Fibroblast of lung (primary cell): Measurements from ENCODE around the gene RSPO1. TPM values are rescaled to one million over a fixed set of nuclear protein-coding genes. Genes with fewer than 3 reads are reported as not detected.

ENCODE experiments used
- DNase-seq, 2 donors: peaks; one replicate each; pipeline versions ENCODE4 v3.0.0 to v3.0.0-alpha.2; 2010; ENCODE audit warnings: low read depth in 2 of 2
- H2AFZ ChIP-seq: 2 replicates; pipeline ENCODE4 v1.5.1; 2012; ENCODE audit warnings: low read length, control low read depth, inconsistent platforms
- H3K27ac ChIP-seq: 2 replicates; pipeline ENCODE4 v1.5.1; 2011; ENCODE audit warnings: low read length, control low read depth; ENCODE audit not compliant: insufficient read depth
- H3K27me3 ChIP-seq: 2 replicates; pipeline ENCODE4 v1.5.1; 2011; ENCODE audit warnings: mild to moderate bottlenecking, low read length; ENCODE audit not compliant: control insufficient read depth, insufficient read depth
- H3K36me3 ChIP-seq: 2 replicates; pipeline ENCODE4 v1.5.1; 2011; ENCODE audit warnings: low read length; ENCODE audit not compliant: control insufficient read depth, insufficient read depth
- H3K4me1 ChIP-seq: 2 replicates; pipeline ENCODE4 v1.5.1; 2011; ENCODE audit warnings: low read length; ENCODE audit not compliant: control insufficient read depth, insufficient read depth; ENCODE audit errors: extremely low read depth
- H3K4me2 ChIP-seq: 2 replicates; pipeline ENCODE4 v1.5.1; 2011; ENCODE audit warnings: low read length, control low read depth; ENCODE audit not compliant: insufficient read depth; ENCODE audit errors: extremely low read depth
- H3K4me3 ChIP-seq, 4 experiments: fragments of 200-600 bp in 1 of 4; sonication (generic) in 1 of 4; replicated peaks in 1 of 4; 2 replicates each; pipeline ENCODE4 v1.5.1; 2011 to 2016; ENCODE audit warnings: low read length in 4 of 4, low read depth in 3 of 4, mild to moderate bottlenecking in 3 of 4, control low read depth in 2 of 4, inconsistent platforms in 1 of 4, mixed read lengths in 1 of 4; ENCODE audit not compliant: insufficient read depth in 1 of 4; ENCODE audit errors: control extremely low read depth in 1 of 4
- H3K79me2 ChIP-seq: 2 replicates; pipeline ENCODE4 v1.5.1; 2012; ENCODE audit warnings: mild to moderate bottlenecking, low read length, inconsistent platforms; ENCODE audit not compliant: control insufficient read depth, insufficient read depth
- H3K9ac ChIP-seq: 2 replicates; pipeline ENCODE4 v1.5.1; 2011; ENCODE audit warnings: mild to moderate bottlenecking, low read length, control low read depth; ENCODE audit not compliant: insufficient read depth
- H3K9me3 ChIP-seq: 2 replicates; pipeline ENCODE4 v1.5.1; 2012; ENCODE audit warnings: low read depth, low read length; ENCODE audit not compliant: control insufficient read depth, insufficient read depth
- H4K20me1 ChIP-seq: 2 replicates; pipeline ENCODE4 v1.5.1; 2011; ENCODE audit warnings: low read length; ENCODE audit not compliant: control insufficient read depth, insufficient read depth; ENCODE audit errors: extremely low read depth
- EZH2 ChIP-seq: IDR thresholded peaks from 2 replicates; pipeline ENCODE4 v1.5.1; 2012; ENCODE audit warnings: low read length, control low read depth, mild to moderate bottlenecking; ENCODE audit errors: missing control alignments
- polyA plus RNA-seq, 2 donors: library from polyadenylated mRNA; depleted of rRNA in 1 of 2; stranded (reverse) in 1 of 2; unstranded in 1 of 2; fragments of >200 nt; gene quantifications; 2 replicates each; pipeline ENCODE4 v1.2.1, GENCODE V29; 2011 to 2012; ENCODE audit warnings: missing spikeins in 1 of 2
- total RNA-seq: library from RNA; depleted of rRNA; stranded (reverse); fragments of >200 nt; gene quantifications from 2 replicates; pipeline ENCODE4 v1.2.1, GENCODE V29; 2014
- TF ChIP-seq, protein P1 (sequence below), 2 donors: IDR thresholded peaks in 1 of 2; conservative IDR thresholded peaks in 1 of 2; 1 replicate in 1 of 2; 2 replicates in 1 of 2; pipeline ENCODE4 v1.5.1; 2011 to 2012; ENCODE audit warnings: low read length in 2 of 2, control low read depth in 1 of 2, inconsistent platforms in 1 of 2, low read depth in 1 of 2, mild to moderate bottlenecking in 1 of 2

The RSPO1 gene
- total and polyA plus RNA-seq, 2 donors (not counting 1 experiment from before 2014, with no cell fraction given), result 0.15 to 0.50 TPM

- Histone ChIP-seq H3K9me3 (no peaks in the 10 kb centered on the region), H3K4me3 (no peak overlapping the region), H3K4me2 (no peak overlapping the region), H3K27ac (no peak overlapping the region), H3K4me1 (no peaks in the 10 kb centered on the region), H3K79me2 (no peaks in the 10 kb centered on the region), H3K27me3 (no peaks in the 10 kb centered on the region), H3K36me3 (no peaks in the 10 kb centered on the region), H3K9ac (no peak overlapping the region), H4K20me1 (no peaks in the 10 kb centered on the region), H2AFZ (no peak overlapping the region)
- TF ChIP-seq, protein P1, sequence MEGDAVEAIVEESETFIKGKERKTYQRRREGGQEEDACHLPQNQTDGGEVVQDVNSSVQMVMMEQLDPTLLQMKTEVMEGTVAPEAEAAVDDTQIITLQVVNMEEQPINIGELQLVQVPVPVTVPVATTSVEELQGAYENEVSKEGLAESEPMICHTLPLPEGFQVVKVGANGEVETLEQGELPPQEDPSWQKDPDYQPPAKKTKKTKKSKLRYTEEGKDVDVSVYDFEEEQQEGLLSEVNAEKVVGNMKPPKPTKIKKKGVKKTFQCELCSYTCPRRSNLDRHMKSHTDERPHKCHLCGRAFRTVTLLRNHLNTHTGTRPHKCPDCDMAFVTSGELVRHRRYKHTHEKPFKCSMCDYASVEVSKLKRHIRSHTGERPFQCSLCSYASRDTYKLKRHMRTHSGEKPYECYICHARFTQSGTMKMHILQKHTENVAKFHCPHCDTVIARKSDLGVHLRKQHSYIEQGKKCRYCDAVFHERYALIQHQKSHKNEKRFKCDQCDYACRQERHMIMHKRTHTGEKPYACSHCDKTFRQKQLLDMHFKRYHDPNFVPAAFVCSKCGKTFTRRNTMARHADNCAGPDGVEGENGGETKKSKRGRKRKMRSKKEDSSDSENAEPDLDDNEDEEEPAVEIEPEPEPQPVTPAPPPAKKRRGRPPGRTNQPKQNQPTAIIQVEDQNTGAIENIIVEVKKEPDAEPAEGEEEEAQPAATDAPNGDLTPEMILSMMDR (conservative IDR thresholded peaks at IDR 0.05 in 1 of 2, IDR thresholded peaks at IDR 0.05 in 1 of 2; ENCODE audit: low read depth in 1 of 2, low read length in 2 of 2), result no peak
- no peak for TF ChIP-seq EZH2
- no peak for DNase-seq
Observed at GRCh38 chr1:37651803-37652202, 17.1 kb upstream of the RSPO1 start.

- no peaks in the 10 kb centered on the region for H3K79me2 ChIP-seq
- no peaks in the 10 kb centered on the region for H4K20me1 ChIP-seq
- no peak for TF ChIP-seq EZH2
- TF ChIP-seq, protein P1 (conservative IDR thresholded peaks at IDR 0.05 in 1 of 2, IDR thresholded peaks at IDR 0.05 in 1 of 2; ENCODE audit: low read depth in 1 of 2, low read length in 2 of 2), result no peak
- H3K9ac ChIP-seq, result no peak overlapping the region
- H3K4me1 ChIP-seq, result no peaks in the 10 kb centered on the region
- no peaks in the 10 kb centered on the region for H3K9me3 ChIP-seq
- no peaks in the 10 kb centered on the region for H3K36me3 ChIP-seq
- no peak overlapping the region for H2AFZ ChIP-seq
- no peak overlapping the region for H3K27ac ChIP-seq
- H3K4me2 ChIP-seq, result no peak overlapping the region
- no peaks in the 10 kb centered on the region for H3K27me3 ChIP-seq
- no peak for DNase-seq
- H3K4me3 ChIP-seq, result no peak overlapping the region
Observed at GRCh38 chr1:37650721-37651120, 16.0 kb upstream of the RSPO1 start.

GRCh38 chr1:37650173-37650572, 15.5 kb upstream of the RSPO1 start:
- no peak overlapping the region for H2AFZ ChIP-seq

More at GRCh38 chr1:37650173-37650572, 15.5 kb upstream of the RSPO1 start:
- no peak for DNase-seq
- TF ChIP-seq EZH2, result no peak
- TF ChIP-seq, protein P1 (conservative IDR thresholded peaks at IDR 0.05 in 1 of 2, IDR thresholded peaks at IDR 0.05 in 1 of 2; ENCODE audit: low read depth in 1 of 2, low read length in 2 of 2), result no peak
- no peaks in the 10 kb centered on the region for H4K20me1 ChIP-seq
- no peak overlapping the region for H3K4me2 ChIP-seq
- no peaks in the 10 kb centered on the region for H3K36me3 ChIP-seq
- H3K27ac ChIP-seq, result no peak overlapping the region
- no peak overlapping the region for H3K9ac ChIP-seq
- no peaks in the 10 kb centered on the region for H3K4me1 ChIP-seq
- no peak overlapping the region for H3K4me3 ChIP-seq
- no peaks in the 10 kb centered on the region for H3K79me2 ChIP-seq
- no peaks in the 10 kb centered on the region for H3K27me3 ChIP-seq
- H3K9me3 ChIP-seq, result no peaks in the 10 kb centered on the region
